Right ventricle myocardium inferior (tissue), 1 donor: Measurements from ENCODE around the gene ATP11C. TPM values are rescaled to one million over a fixed set of nuclear protein-coding genes. Genes with fewer than 3 reads are reported as not detected.
"Not testable (repeated sequence)": the region's sequence is repeated elsewhere in the genome, so short reads cannot be mapped to it uniquely, and the experiment has no call there.

Experiments
- ATAC-seq: fragments of 200-7000 bp; cut with Tn5 transposase; one replicate; pipeline ENCODE4 v1.9.1; 2020; ENCODE audit warnings: mild to moderate bottlenecking, moderate library complexity
- DNase-seq: peaks from one replicate; pipeline ENCODE4 v3.0.0; 2021; ENCODE audit errors: missing footprints
- intact Hi-C: fragments of 100-400 bp; cut with DNase I; formaldehyde crosslinking; loops from one replicate; pipeline ENCODE4 v1.11.0; 2022
- long read RNA-seq: library from polyadenylated mRNA; unstranded; transcript quantifications from one replicate; pipeline ENCODE4 v2.0.0, GENCODE V29; 2021
- total RNA-seq: library from RNA; stranded (reverse); fragmentation: NEBNext Ultra II Directional; extraction: Animal tissue kit (Norgen Biotek cat#: 25700); gene quantifications from one replicate; pipeline ENCODE4 v1.2.1, GENCODE V29; 2021
- donor health status: DM: no; HTN: yes; CAD: no; lungs with severe emphysema.

ATP11C gene
- 6.0 TPM for total RNA-seq
- long read RNA-seq, partial matches to known transcripts, result 1 of 2 reads
- long read RNA-seq, other reads (novel, unspliced or antisense), result 1 of 2 reads

DNA sequence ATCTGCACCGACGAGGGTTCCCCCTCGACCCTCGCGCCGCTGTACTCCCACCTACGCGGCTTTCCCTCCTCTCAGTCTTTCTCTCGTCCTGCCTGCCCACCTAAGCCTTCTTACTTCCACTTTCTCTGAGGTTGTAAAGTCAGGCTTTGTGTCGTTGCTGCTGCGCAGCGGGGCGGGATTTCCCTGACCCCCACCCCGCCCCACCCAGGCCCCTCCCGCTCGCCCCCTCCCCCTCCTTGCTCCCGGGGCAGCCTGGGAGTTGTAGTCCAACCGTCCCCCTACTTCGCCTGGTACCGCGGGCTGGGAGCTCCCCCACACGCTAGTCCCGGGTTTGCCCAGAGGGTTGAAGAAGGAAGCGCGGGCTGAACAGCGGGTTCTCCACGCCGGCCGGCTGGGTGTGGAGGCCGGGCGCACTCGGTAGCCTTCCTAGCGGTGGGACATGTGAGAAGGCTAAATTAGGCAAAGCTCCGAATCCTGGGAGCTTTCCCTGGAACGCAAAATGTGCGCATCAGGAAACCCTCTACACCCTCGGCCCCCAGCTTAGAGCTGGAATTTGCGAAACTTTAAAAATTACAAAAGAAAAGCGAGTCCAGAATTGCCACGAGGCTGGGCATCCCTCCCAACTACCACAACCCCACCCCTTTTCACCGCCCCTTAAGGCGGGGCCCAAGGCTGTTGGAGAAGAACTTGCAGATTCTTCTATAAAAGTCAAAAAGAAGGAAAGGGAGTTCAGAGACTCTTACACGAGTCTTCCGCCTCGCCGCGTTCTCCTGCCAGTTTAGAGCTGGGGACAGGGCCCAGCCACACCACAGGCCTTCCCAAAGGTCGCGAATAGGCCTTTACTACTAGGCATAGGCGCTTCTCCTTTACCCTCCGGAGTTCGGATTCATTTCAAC, at the start of gene ATP11C:
Gene ATP11C, minus strand, starts transcription at position 153 of the 896 bp plus-strand sequence. CDS start 1,011 bp downstream, outside the sequence.
- peak; percentile 88 for DNase-seq
- intact Hi-C loops, result loop anchor here (2.0 kb wide), 1 partner anchor 104 kb away; no protein-coding TSS in a partner anchor
- peak; percentile 96 for ATAC-seq

DNA sequence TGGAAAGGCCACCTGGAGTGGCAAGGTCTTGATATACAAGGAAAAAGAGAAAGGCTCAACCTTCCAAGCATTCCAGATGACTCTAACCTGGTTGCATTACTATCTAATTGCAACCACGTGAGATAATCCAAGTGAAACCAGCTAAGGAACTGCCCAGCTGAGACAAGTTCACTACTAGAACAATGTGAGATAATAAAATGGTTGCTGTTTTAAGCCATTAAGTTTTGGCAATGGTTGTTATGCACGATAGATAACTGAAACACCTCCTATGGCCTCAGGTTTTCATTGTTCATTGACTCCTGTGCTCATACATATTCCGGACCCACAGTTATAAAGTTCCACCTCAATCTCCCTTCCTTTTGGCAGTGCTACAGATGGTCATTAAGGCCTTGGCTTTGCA, 41.6 kb upstream of the ATP11C start:
- intact Hi-C loops, result no loop called here
- ATAC-seq (no peak), DNase-seq (no peak)

DNA sequence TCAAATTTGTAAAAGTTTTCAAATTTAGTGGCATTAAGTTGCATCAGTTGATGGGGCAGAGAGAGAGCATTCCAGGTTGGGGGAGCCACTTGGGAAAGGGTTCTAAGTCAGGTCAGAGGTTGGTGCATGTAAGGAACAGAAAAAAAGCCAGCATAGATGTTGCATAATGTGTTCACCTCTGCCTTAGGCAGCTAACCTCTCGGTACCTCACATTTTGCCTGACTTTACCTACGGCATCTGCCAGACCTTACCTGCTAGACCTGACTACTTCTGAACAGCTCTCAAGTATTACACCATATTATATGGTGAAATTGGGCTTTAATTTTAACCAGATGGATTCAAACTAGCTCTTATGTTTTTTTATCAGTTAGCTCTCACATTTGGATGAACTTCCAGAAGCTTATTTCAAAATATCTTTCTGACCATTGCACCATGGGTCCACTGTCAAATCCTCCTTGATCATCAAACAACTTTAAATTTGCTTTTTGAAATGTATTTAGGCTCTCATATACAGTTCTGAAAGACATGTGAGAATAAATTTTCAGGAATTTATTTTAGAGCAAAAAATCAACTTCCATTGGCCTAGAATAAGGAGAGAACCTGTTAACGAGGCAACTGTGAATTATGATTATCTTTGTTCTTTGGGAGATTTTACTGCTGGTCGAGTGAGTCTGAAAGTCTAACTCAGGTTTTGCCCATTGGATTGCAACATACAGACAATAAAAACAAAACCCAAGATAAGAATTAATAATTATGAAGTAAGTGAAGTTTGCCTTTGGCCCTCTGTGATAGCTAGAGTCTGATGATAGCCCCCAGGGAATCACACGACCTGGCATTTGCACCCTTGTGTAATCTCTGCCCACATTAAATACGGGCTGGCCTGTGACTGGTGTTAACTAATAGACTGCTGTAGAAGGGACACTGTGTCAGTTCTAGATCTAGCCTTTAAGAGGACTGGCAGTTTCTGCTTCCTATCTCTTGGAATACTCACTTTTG, 40.1 kb upstream of the ATP11C start:
- ATAC-seq (no peak), DNase-seq (no peak)
- intact Hi-C loops, result no loop called here

DNA sequence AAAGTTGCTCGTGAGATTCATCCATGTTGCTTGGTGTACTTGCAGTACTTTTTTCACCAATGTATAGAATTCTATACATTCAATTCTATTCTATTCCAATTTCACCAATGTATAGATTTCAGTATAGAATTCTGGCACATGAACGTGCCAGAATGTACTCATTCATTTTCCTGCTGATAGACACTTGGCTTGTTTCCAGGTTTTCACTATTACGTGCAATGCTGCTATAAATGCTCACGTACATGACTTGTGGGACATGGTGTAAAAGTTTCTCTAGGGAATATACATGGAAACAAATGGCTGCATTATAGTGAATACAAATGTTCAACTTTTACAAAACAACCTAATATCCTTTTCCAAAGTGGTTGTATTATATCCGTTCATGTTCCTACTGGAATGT, 39.3 kb upstream of the ATP11C start:
- no peak for DNase-seq
- no peak for ATAC-seq
- intact Hi-C loops, result no loop called here

DNA sequence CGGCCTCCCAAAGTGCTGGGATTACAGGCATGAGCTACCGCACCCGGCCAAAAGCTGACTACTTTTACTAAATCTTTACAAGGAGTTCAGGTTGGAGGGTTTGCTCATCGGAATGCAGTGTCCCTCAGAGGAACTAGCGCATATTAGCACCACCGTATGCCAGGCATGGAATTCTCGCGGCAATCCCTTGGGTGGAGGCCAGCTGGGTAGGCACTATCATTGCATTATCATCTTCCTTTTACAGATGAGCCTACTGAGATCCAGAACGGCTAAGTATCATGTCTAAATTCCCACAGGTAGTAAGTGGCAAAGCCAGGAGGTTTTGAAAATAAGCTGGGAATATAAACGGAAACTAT, 38.5 kb upstream of the ATP11C start:
- intact Hi-C loops, result no loop called here
- no peak for ATAC-seq
- DNase-seq, result no peak

DNA sequence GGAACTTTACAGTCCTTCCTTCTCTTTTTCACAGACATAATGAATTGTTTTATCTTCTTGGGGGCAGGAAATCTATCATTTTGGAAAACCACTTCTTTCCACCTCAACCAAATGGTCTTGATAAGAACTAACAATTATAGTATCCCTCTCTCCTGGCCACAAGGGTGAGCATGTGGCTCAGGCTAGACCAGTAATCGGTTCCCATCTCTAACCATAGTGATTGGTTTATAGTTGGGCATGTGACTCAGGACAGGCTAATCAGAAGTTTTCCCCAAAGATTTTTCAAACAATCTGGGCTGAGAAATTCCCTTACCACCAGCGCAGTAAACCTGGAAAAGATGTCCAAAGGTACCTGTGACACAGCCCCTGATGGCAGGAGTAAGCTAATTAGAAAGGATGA, 36.4 kb upstream of the ATP11C start:
- ATAC-seq (no peak), DNase-seq (no peak)
- intact Hi-C loops, result no loop called here

DNA sequence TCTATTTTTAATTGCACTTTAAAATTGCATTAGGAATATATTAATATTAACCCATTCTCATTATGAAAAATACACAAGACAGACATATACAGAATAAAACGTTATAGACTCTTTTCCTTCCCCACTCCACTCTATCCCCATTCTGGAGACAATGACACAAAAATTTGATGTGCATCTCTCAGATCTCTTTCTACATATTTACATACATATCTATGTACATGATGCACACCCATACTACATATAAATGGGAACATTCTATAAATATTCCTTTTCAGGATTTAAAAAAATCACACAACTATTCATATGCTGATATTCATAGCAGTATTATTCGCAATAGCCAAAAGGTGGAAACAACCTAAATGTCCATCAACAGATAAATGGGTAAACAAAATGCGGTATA, 34.9 kb upstream of the ATP11C start:
- intact Hi-C loops, result no loop called here
- DNase-seq (no peak), ATAC-seq (no peak)

DNA sequence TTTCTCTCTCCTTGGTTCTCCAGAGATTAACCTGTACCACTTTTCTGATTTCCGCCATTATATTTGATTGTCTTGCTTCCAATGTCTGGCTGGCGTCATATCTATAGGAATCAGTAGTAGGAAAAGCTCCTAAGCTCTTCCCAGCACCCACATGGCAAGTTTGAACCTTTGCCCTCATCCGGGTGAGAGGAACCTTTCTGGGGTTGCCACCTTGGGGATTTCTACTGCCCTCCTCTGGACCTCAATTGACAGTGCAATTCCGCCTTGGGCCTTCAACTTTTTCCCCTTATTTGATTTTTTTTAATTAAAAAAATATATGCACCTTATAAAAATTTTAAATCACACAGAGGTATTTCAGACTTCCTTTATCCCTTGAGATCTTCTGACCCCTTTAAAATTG, 34.4 kb upstream of the ATP11C start:
- ATAC-seq, result no peak
- no peak for DNase-seq
- intact Hi-C loops, result no loop called here

DNA sequence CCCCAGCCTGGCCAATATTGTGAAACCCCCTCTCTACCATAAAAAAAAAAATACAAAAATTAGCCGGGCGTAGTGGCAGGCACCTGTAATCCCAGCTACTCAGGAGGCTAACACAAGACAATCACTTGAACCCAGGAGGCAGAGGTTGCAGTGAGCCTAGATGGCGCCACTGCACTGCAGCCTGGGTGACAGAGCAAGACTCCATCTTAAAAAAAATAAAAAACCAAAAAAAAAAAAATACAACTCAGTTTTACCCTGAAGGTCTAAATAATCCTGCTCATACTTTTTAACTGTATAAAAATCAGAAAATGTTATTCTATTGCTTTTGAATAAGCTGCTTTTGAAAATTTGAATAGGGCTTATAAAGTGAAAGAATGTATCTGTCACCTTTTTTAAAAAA, 33.3 kb upstream of the ATP11C start:
- DNase-seq, intact Hi-C loops: not testable (repeated sequence)

DNA sequence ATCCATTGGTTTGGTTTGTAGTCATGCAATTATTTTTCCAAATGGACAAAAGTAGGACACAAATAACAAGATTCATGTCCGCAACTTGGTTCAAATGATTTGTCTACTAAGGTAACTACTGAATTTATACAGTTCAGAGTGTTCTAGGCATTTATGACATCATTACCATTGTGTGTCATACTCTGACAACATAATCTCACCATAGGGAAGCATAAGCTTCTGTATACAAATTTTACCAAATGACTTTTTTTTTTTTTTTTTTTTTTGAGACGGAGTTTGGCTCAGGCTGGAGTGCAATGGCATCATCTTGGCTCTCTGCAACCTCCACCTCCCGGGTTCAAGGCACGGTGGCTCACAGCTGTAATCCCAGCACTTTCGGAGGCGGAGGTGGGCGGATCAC, 32.6 kb upstream of the ATP11C start, which contains the start of gene CXorf66:
Gene CXorf66, minus strand, starts transcription at position 101 of the 400 bp plus-strand sequence. Its CDS starts 25 bp downstream, at position 76.
- ATAC-seq (no peak), DNase-seq (no peak)
- intact Hi-C loops, result no loop called here

More for the DNA sequence above, 33.3 kb upstream of the ATP11C start:
- ATAC-seq, result not testable (repeated sequence)

DNA sequence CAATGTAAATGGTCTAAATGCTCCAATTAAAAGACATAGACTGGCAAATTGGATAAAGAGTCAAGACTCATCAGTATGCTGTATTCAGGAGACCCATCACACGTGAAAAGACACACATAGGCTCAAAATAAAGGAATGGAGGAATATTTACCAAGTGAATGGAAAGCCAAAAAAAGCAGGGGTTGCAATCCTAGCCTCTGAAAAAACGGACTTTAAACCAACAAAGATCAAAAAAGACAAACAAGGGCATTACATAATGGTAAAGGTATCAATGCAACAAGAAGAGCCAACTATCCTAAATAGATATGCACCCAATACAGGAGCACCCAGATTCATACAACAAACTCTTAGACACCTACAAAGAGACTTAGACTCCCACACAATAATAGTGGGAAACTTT, 28.2 kb upstream of the ATP11C start:
- intact Hi-C loops, DNase-seq: not testable (repeated sequence)

DNA sequence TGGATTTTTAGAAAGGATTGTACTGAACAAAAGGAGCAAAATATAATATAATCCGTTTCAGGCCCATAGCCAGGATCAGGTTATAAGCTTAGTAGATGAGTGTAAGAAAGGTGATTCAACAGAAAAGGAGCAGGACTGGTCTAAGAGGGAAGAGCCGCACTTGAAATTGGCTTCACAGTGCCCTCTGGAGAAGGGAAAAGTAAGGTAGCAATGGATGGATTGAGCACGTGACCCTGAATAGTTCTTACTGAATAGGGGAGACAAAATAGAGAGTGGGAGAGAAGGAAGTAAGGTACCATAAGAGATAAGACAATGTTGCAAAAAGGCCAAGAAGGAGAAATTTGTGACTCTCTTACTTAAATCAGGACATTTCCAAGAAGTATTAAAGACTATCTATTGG, 16.9 kb upstream of the ATP11C start:
- DNase-seq, result no peak
- intact Hi-C loops, result no loop called here
- no peak for ATAC-seq

More for the DNA sequence above, 28.2 kb upstream of the ATP11C start:
- not testable (repeated sequence) for ATAC-seq

DNA sequence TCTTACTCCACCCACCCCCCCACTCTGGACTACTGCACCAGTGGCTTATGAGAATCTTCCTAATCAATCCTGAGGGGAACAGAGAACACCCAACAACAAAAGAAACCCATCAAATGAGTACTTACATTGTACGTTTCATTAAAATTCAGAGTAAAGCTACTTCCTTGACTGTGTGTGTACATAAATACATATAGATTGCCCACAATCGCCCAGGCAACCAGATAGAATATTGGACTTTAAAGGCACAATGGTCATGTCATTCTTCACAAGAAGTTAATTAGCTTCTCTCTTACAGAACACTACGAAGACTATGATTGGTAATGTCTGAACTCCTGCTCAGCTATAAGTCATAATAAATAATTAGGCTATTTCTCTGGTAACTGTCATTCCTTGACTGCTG, 12.2 kb upstream of the ATP11C start:
- DNase-seq (no peak), ATAC-seq (no peak)
- intact Hi-C loops, result no loop called here

DNA sequence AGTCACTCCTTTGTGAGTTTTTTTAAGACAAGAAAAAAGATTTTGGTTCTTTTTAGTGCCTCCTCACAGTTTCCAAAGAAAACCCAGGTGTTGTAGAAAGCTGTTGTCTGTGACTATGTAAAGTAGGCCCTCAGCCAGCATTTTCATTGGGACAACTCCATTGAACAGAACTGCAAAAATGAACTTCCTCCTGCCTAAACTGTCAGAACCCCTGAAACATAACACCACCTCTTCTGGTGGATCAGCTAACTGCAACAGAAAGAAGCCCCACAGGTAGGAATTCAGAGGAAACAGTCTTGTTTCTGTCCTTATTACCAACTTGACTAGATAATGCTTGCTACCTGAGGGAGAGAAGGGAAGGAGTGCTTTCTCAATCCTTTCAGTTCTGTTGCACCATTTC, 3.4 kb upstream of the ATP11C start:
- no peak for ATAC-seq
- no peak for DNase-seq
- intact Hi-C loops, result no loop called here

DNA sequence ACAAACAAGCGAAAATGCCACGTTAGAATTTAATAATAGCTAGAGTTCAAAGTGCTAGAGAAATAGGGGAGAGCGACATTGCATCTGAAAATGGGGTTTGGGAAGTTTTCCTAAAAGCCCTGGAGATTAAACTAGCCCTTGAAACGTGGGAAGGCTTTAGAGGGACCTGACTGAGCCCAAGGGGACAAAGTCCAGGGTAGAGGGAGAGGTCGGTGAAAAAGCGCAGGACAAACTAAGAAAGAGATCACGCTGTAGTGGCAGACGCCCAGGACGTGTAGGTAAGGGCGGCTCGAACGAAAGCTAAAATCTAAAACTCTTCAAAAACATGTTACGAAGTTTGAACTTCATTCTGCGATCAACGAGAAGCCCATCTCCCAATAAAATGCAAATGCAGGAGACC, 1.1 kb upstream of the ATP11C start:
- no peak for DNase-seq
- intact Hi-C loops, result loop anchor here (2.0 kb wide), 1 partner anchor 105 kb away; no protein-coding TSS in a partner anchor
- no peak for ATAC-seq

DNA sequence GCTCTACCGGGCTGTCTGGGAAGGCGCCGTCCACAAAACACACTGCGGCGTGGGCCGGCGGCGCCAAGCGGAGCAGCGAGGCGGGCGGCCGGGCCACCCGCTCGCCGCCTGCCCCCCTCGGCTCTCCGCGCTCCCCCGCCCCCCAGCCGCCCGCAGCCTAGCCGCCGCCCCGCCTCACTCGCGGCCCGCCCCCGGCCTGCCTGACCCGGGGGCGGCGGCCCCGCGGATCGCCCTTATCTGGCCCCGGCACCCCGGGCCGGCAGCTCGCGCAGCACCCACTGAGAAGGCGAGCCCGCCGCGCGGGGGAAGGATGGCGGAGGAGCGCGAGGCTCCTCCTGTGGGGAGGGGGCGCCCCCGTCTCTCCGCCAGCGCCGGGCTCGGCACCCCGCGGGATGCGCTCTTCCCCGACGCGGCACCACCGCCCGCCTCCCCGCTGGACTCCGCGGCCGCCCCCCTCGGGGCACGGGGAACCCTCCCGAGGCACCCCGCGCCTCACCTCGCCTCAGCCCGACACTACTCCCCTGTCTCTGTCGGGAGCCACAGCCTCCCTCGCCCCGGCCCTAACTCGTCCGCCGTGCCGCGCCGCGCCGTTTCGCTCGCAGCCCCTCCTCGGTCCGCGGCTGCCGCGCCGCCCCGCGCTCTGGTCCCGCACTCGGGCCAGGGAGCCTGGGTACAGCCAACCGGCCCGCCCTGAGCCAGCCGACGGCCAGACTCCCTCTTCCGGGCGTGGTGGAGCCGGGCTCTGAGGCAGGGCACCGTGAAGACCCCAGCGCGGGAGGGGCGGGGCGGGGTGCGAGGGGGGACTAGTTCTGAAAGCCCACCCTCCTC, 566 bp downstream of the ATP11C start:
- DNase-seq, result peak; percentile 78
- peak; percentile 57 for ATAC-seq
- intact Hi-C loops, result loop anchor here (2.0 kb wide), 1 partner anchor 103 kb away; no protein-coding TSS in a partner anchor

DNA sequence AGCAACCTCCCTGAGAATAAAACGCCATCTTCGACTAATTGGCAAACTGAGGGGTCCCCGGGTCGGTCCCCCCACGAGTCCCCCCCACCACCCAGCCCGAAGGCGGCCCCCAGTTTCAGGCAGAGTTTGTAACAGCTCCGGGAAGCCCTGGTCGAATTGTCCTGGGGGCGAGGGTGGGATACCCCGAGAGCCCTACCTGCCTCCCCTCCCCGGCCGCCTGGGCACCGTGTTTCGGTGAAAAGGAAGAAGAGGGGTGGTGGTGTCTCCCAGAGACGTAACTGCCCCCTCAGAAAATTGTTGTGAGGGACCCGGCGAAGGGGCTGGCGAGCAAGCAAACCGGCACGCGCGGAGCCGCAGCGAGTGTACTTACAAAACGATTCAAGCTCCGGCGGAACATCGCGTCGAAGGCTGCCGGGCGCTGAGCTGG, 1.2 kb downstream of the ATP11C start:
- intact Hi-C loops, result loop anchor here (2.0 kb wide), 1 partner anchor 103 kb away; no protein-coding TSS in a partner anchor
- DNase-seq (peak; percentile 61), ATAC-seq (no peak)
